SH-SY5Y (cell line): ENCODE results near the gene PARD3.

Experiments
- GATA2 ChIP-seq: IDR thresholded peaks from 2 replicates; pipeline ENCODE4 v1.6.1; 2011; ENCODE audit warnings: mild to moderate bottlenecking, low read depth, low read length
- GATA3 ChIP-seq: IDR thresholded peaks from 2 replicates; pipeline ENCODE4 v1.6.1; 2011; ENCODE audit warnings: low read depth, mild to moderate bottlenecking, low read length, moderate library complexity

Gene PARD3

GRCh38 chr10:34756584-34756983 is 58.5 kb downstream of the PARD3 start:
- TF ChIP-seq GATA2 (no peak), GATA3 (no peak)

- TF ChIP-seq GATA3 = no peak
- TF ChIP-seq GATA2 = no peak
These were observed 61.9 kb downstream of the PARD3 start for GRCh38 chr10:34753014-34753757.

GRCh38 chr10:34751272-34751671 is 63.8 kb downstream of the PARD3 start:
- no peak for TF ChIP-seq GATA3
- no peak for TF ChIP-seq GATA2

GRCh38 chr10:34748767-34749166 is 66.3 kb downstream of the PARD3 start:
- TF ChIP-seq GATA2 = peak; percentile 59
- TF ChIP-seq GATA3 = no peak

GRCh38 chr10:34748357-34748756 is 66.7 kb downstream of the PARD3 start:
- TF ChIP-seq GATA3 (no peak), GATA2 (no peak)

- no peak for TF ChIP-seq GATA2
- no peak for TF ChIP-seq GATA3
These were observed 69.0 kb downstream of the PARD3 start for GRCh38 chr10:34746094-34746493.

GRCh38 chr10:34745244-34745643 is 69.9 kb downstream of the PARD3 start:
- TF ChIP-seq GATA2 (0 out of 2 replicates have a peak, but pooled peaks have one; percentile 22), GATA3 (no peak)

- TF ChIP-seq GATA3 (peak; percentile 91), GATA2 (peak; percentile 91)
These were observed 70.5 kb downstream of the PARD3 start for GRCh38 chr10:34744590-34744989.

- TF ChIP-seq GATA3 (no peak), GATA2 (peak; percentile 2; the same call in 1 of the 2 replicates)
These were observed 71.3 kb downstream of the PARD3 start for GRCh38 chr10:34743814-34744213.

- TF ChIP-seq GATA2 (no peak), GATA3 (no peak)
These were observed 72.6 kb downstream of the PARD3 start for GRCh38 chr10:34742456-34742855.

GRCh38 chr10:34740321-34740720 is 74.8 kb downstream of the PARD3 start:
- TF ChIP-seq GATA2 = no peak

GRCh38 chr10:34739915-34740314 is 75.2 kb downstream of the PARD3 start:
- no peak for TF ChIP-seq GATA3
- no peak for TF ChIP-seq GATA2

GRCh38 chr10:34737772-34738169 is 77.3 kb downstream of the PARD3 start:
- TF ChIP-seq GATA3 = no peak
- TF ChIP-seq GATA2 = no peak

- TF ChIP-seq GATA2 (no peak), GATA3 (no peak)
These were observed 77.9 kb downstream of the PARD3 start for GRCh38 chr10:34736976-34737771.

- TF ChIP-seq GATA3 (no peak), GATA2 (no peak)
These were observed 80.2 kb downstream of the PARD3 start for GRCh38 chr10:34734918-34735317.
